ENCODE measurements around the gene CDCA3.

CDCA3 gene

DNA sequence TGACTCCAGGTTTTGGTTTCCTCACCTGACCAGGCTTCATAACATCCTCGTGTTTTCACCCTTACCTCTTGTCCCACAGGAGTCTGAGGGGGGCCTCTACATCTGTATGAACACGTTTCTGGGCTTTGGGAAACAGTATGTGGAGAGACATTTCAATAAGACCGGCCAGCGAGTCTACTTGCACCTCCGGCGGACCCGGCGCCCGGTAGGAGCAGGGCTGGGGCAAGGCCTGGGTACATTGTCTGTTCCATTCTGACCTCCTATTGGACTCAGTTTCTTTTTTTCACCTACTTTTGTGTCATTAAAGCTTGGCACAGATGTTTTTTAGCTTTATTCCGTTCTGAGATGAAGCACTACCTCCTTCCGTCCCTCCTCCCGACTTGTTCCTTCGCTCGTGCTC, 4.2 kb upstream of the CDCA3 start:
- Histone ChIP-seq H3K4me1 (ENCODE audit: low read length) (peaks cover 15% of the 10 kb centered on the region), H2AFZ (ENCODE audit: low read length) (no peak overlapping the region), H3K4me2 (ENCODE audit: low read depth, low read length) (no peak overlapping the region), H3K9me2 (replicated peaks; ENCODE audit: insufficient read depth, low read length) (no peaks in the 10 kb centered on the region), H3K27me3 (replicated peaks; ENCODE audit: insufficient read depth, low read length) (no peaks in the 10 kb centered on the region), H3K36me3 (replicated peaks; ENCODE audit: insufficient read depth, low read length) (peaks cover 12% of the 10 kb centered on the region), H3F3A (ENCODE audit: insufficient read depth, low read length) (peaks cover 10% of the 10 kb centered on the region), H3K4me3 (ENCODE audit: low read length) (no peak overlapping the region), H3K79me2 (ENCODE audit: low read length) (peaks cover 44% of the 10 kb centered on the region), H4K20me1 (ENCODE audit: insufficient read depth, low read length) (no peaks in the 10 kb centered on the region), H3K27ac (ENCODE audit: low read length) (no peak overlapping the region), H3K9ac (ENCODE audit: low read length) (no peak overlapping the region), H3K9me3 (replicated peaks; ENCODE audit: insufficient read depth, low read length) (no peaks in the 10 kb centered on the region)
- TF ChIP-seq EZH2phosphoT487 (IDR thresholded peaks at IDR 0.05; ENCODE audit: low read length), result no peak
- TF ChIP-seq EZH2 (optimal IDR thresholded peaks at IDR 0.05; ENCODE audit: low read depth, low read length), result no peak
- TF ChIP-seq CTCF (IDR thresholded peaks at IDR 0.05; ENCODE audit: low read length), result no peak
- DNase-seq, result no peak

GRCh38 chr12:6854036-6854435, 3.0 kb upstream of the CDCA3 start:
- Histone ChIP-seq H3K27me3 (replicated peaks; ENCODE audit: insufficient read depth, low read length) (no peaks in the 10 kb centered on the region), H3F3A (ENCODE audit: insufficient read depth, low read length) (peaks cover 10% of the 10 kb centered on the region), H3K4me3 (ENCODE audit: low read length) (no peak overlapping the region), H3K4me2 (ENCODE audit: low read depth, low read length) (peak overlapping the region; percentile 89; the same call in 1 of the 2 replicates), H3K9me3 (replicated peaks; ENCODE audit: insufficient read depth, low read length) (no peaks in the 10 kb centered on the region), H3K9ac (ENCODE audit: low read length) (peak overlapping the region; percentile 52; the same call in 1 of the 2 replicates), H3K4me1 (ENCODE audit: low read length) (peaks cover 27% of the 10 kb centered on the region), H2AFZ (ENCODE audit: low read length) (no peak overlapping the region), H3K9me2 (replicated peaks; ENCODE audit: insufficient read depth, low read length) (no peaks in the 10 kb centered on the region), H3K36me3 (replicated peaks; ENCODE audit: insufficient read depth, low read length) (peaks cover 12% of the 10 kb centered on the region), H3K79me2 (ENCODE audit: low read length) (peaks cover 57% of the 10 kb centered on the region), H3K27ac (ENCODE audit: low read length) (no peak overlapping the region), H4K20me1 (ENCODE audit: insufficient read depth, low read length) (no peaks in the 10 kb centered on the region)
- DNase-seq, result no peak
- no peak for TF ChIP-seq EZH2 (optimal IDR thresholded peaks at IDR 0.05; ENCODE audit: low read depth, low read length)
- TF ChIP-seq CTCF (IDR thresholded peaks at IDR 0.05; ENCODE audit: low read length), result no peak
- no peak for TF ChIP-seq EZH2phosphoT487 (IDR thresholded peaks at IDR 0.05; ENCODE audit: low read length)

GRCh38 chr12:6853626-6854025, 2.5 kb upstream of the CDCA3 start:
- peak overlapping the region; percentile 87 for H3K4me3 ChIP-seq (ENCODE audit: low read length)

DNA sequence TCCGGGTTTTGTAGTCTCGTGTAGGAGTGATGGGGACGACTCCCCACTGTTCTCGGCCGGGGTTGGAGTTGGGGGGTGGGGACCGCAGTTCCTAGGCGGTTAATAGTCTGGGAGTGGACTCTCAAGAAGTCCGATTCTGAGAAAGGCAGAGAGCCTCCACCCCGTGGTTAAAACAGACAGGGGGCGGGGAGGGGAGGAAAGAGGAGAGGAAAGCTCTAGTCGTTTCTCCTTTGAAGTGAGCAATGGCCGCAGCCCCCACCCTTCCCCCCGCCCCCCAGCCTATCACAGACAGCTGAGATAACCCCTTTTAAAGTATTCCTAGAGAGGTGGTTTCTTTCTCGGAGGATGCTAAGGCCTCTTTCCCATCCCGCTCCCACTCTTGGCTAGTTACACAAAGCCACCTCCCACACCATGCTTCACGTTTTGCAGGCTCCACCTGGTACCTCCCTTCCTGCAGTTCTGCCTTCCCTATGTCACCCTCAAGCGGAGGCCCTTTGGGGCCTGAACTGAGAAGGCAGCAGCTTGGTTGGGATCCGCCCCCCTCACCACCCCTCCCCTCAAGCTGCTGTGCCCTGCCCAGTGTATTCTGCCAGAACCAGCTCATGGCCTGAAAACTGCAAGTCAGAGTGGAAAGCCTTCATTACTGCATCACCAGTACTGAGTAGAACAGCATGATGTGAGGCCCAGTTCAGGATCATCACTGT, 1.7 kb upstream of the CDCA3 start:
- no peaks in the 10 kb centered on the region for H3K9me2 ChIP-seq (replicated peaks; ENCODE audit: insufficient read depth, low read length)
- H3K9me3 ChIP-seq (replicated peaks; ENCODE audit: insufficient read depth, low read length), result no peaks in the 10 kb centered on the region
- TF ChIP-seq EZH2 (optimal IDR thresholded peaks at IDR 0.05; ENCODE audit: low read depth, low read length) (no peak), EZH2phosphoT487 (IDR thresholded peaks at IDR 0.05; ENCODE audit: low read length) (no peak), CTCF (IDR thresholded peaks at IDR 0.05; ENCODE audit: low read length) (no peak)
- H3K4me3 ChIP-seq (ENCODE audit: low read length), result peak overlapping the region; percentile 87
- peak overlapping the region; percentile 52 for H3K9ac ChIP-seq (ENCODE audit: low read length)
- no peaks in the 10 kb centered on the region for H3K27me3 ChIP-seq (replicated peaks; ENCODE audit: insufficient read depth, low read length)
- no peak overlapping the region for H2AFZ ChIP-seq (ENCODE audit: low read length)
- peak; percentile 63 for DNase-seq
- peak overlapping the region; percentile 89 for H3K4me2 ChIP-seq (ENCODE audit: low read depth, low read length)
- H4K20me1 ChIP-seq (ENCODE audit: insufficient read depth, low read length), result no peaks in the 10 kb centered on the region
- peaks cover 6% of the 10 kb centered on the region for H3K36me3 ChIP-seq (replicated peaks; ENCODE audit: insufficient read depth, low read length)
- H3K27ac ChIP-seq (ENCODE audit: low read length), result peak overlapping the region; percentile 42; the same call in 1 of the 2 replicates
- peaks cover 28% of the 10 kb centered on the region for H3K4me1 ChIP-seq (ENCODE audit: low read length)
- peaks cover 60% of the 10 kb centered on the region for H3K79me2 ChIP-seq (ENCODE audit: low read length)
- peaks cover 10% of the 10 kb centered on the region for H3F3A ChIP-seq (ENCODE audit: insufficient read depth, low read length)

More at GRCh38 chr12:6853626-6854025, 2.5 kb upstream of the CDCA3 start:
- no peak overlapping the region for H2AFZ ChIP-seq (ENCODE audit: low read length)
- TF ChIP-seq EZH2phosphoT487 (IDR thresholded peaks at IDR 0.05; ENCODE audit: low read length), result no peak
- no peak for TF ChIP-seq EZH2 (optimal IDR thresholded peaks at IDR 0.05; ENCODE audit: low read depth, low read length)
- H3F3A ChIP-seq (ENCODE audit: insufficient read depth, low read length), result peaks cover 10% of the 10 kb centered on the region
- H3K27me3 ChIP-seq (replicated peaks; ENCODE audit: insufficient read depth, low read length), result no peaks in the 10 kb centered on the region
- no peak for DNase-seq
- no peaks in the 10 kb centered on the region for H3K9me3 ChIP-seq (replicated peaks; ENCODE audit: insufficient read depth, low read length)
- peaks cover 12% of the 10 kb centered on the region for H3K36me3 ChIP-seq (replicated peaks; ENCODE audit: insufficient read depth, low read length)
- H3K27ac ChIP-seq (ENCODE audit: low read length), result peak overlapping the region; percentile 42; the same call in 1 of the 2 replicates
- H3K9ac ChIP-seq (ENCODE audit: low read length), result peak overlapping the region; percentile 52
- no peaks in the 10 kb centered on the region for H4K20me1 ChIP-seq (ENCODE audit: insufficient read depth, low read length)
- peaks cover 60% of the 10 kb centered on the region for H3K79me2 ChIP-seq (ENCODE audit: low read length)
- H3K9me2 ChIP-seq (replicated peaks; ENCODE audit: insufficient read depth, low read length), result no peaks in the 10 kb centered on the region
- peaks cover 28% of the 10 kb centered on the region for H3K4me1 ChIP-seq (ENCODE audit: low read length)
- peak overlapping the region; percentile 89 for H3K4me2 ChIP-seq (ENCODE audit: low read depth, low read length)

All from MM.1S (cell line).